OCI-LY1 (cell line): Measurements from ENCODE around the gene BUD31.

Source experiments
- EZH2 ChIP-seq: fragments of 200-600 bp; sonication (generic), shearing (Covaris generic); IDR thresholded peaks from 2 replicates; pipeline ENCODE4 v1.8.0; 2017; ENCODE audit warnings: borderline replicate concordance, mixed run types, mild to moderate bottlenecking, antibody characterized with exemption, low read length, moderate library complexity, mixed read lengths
- TF ChIP-seq, protein P1 (sequence below): fragments of 200-600 bp; sonication (generic), shearing (Covaris generic); IDR thresholded peaks from 2 replicates; pipeline ENCODE4 v1.5.1; 2017; ENCODE audit warnings: mild to moderate bottlenecking, antibody characterized with exemption, low read length, moderate library complexity, mixed read lengths

DNA sequence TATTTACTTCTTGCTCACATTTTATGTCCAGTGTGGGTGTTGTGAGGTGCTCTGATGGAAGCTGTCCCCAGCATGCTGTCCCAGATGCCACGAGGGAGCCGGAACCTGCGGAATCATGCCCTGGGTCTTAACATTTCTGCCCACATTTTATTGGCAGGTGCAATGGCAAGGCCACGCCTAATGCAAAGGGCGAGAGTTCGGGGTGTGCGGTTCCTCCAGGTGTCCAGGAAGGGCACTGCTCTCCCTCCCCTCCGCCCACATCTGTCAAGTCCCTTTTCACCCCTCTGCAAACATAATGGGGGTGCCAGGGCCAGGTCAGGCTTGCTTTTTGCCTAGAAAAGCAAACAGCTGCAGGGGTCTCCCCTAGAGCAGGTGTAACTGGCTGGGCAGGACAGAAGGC is 16.7 kb upstream of the BUD31 start:
- TF ChIP-seq, protein P1, sequence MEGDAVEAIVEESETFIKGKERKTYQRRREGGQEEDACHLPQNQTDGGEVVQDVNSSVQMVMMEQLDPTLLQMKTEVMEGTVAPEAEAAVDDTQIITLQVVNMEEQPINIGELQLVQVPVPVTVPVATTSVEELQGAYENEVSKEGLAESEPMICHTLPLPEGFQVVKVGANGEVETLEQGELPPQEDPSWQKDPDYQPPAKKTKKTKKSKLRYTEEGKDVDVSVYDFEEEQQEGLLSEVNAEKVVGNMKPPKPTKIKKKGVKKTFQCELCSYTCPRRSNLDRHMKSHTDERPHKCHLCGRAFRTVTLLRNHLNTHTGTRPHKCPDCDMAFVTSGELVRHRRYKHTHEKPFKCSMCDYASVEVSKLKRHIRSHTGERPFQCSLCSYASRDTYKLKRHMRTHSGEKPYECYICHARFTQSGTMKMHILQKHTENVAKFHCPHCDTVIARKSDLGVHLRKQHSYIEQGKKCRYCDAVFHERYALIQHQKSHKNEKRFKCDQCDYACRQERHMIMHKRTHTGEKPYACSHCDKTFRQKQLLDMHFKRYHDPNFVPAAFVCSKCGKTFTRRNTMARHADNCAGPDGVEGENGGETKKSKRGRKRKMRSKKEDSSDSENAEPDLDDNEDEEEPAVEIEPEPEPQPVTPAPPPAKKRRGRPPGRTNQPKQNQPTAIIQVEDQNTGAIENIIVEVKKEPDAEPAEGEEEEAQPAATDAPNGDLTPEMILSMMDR: no peak
- TF ChIP-seq EZH2: no peak
